Measurements from ENCODE around the gene LINGO4.

LINGO4 gene

GRCh38 chr1:151777317-151777716 lies 27.9 kb downstream of the LINGO4 start:
- Histone ChIP-seq H4K8ac (ENCODE audit: low read depth, low read length) (no peak overlapping the region), H3K79me1 (ENCODE audit: low read depth, low read length) (no peaks in the 10 kb centered on the region), H3K23ac (ENCODE audit: low read depth, low read length, poor library complexity) (no peak overlapping the region), H3K4me2 (ENCODE audit: insufficient read depth, low read length, poor library complexity, severe bottlenecking) (no peak overlapping the region), H3K14ac (ENCODE audit: low read length) (no peak overlapping the region), H2AFZ (ENCODE audit: low read length) (no peak overlapping the region), H3K36me3 (replicated peaks in 1 of 2; ENCODE audit: control insufficient read depth in 2 of 2, insufficient read depth in 2 of 2, low read length in 2 of 2) (peaks cover 17 to 76% of the 10 kb centered on the region in 2 donors), H3K9me3 (replicated peaks in 1 of 2; ENCODE audit: control insufficient read depth in 2 of 2, insufficient read depth in 1 of 2, low read depth in 1 of 2, low read length in 2 of 2) (no peaks in the 10 kb centered on the region), H2BK120ac (ENCODE audit: low read depth, low read length) (no peak overlapping the region), H2BK12ac (ENCODE audit: low read length) (no peak overlapping the region), H3K18ac (ENCODE audit: low read length) (no peak overlapping the region), H3K4me3 (ENCODE audit: low read length in 2 of 2) (no peak overlapping the region), H2BK5ac (ENCODE audit: low read length) (no peak overlapping the region), H4K91ac (ENCODE audit: low read depth, low read length, poor library complexity) (no peak overlapping the region), H2BK15ac (ENCODE audit: low read length) (no peak overlapping the region), H2AK5ac (ENCODE audit: low read depth, low read length) (no peak overlapping the region), H3K27me3 (ENCODE audit: control insufficient read depth in 3 of 3, insufficient read depth in 3 of 3, low read depth in 1 of 3, low read length in 3 of 3) (no peaks in the 10 kb centered on the region), H3K27ac (replicated peaks; ENCODE audit: low read length) (no peak overlapping the region), H3K9ac (ENCODE audit: low read depth, low read length, poor library complexity) (no peak overlapping the region), H3K4ac (ENCODE audit: low read length) (no peak overlapping the region), H3K4me1 (ENCODE audit: control insufficient read depth in 2 of 2, insufficient read depth in 1 of 2, low read depth in 1 of 2, low read length in 2 of 2) (no peaks in the 10 kb centered on the region)
- DNase-seq (ENCODE audit: low spot score) = no peak
- no CpG with 5 or more reads among the region's 4 CpGs for WGBS, 2 donors (ENCODE audit: extremely low coverage in 2 of 2, insufficient read length in 2 of 2, insufficient replicate concordance in 1 of 2)

- no peak overlapping the region for H4K91ac ChIP-seq (ENCODE audit: low read depth, low read length, poor library complexity)
- no peak overlapping the region for H2BK5ac ChIP-seq (ENCODE audit: low read length)
- no peak overlapping the region for H4K8ac ChIP-seq (ENCODE audit: low read depth, low read length)
- H3K27me3 ChIP-seq (ENCODE audit: control insufficient read depth in 3 of 3, insufficient read depth in 3 of 3, low read depth in 1 of 3, low read length in 3 of 3) = no peaks in the 10 kb centered on the region
- no peaks in the 10 kb centered on the region for H3K4me1 ChIP-seq (ENCODE audit: control insufficient read depth in 2 of 2, insufficient read depth in 1 of 2, low read depth in 1 of 2, low read length in 2 of 2)
- no peak for DNase-seq (ENCODE audit: low spot score)
- H3K14ac ChIP-seq (ENCODE audit: low read length) = no peak overlapping the region
- no peak overlapping the region for H3K9ac ChIP-seq (ENCODE audit: low read depth, low read length, poor library complexity)
- no peak overlapping the region for H2BK12ac ChIP-seq (ENCODE audit: low read length)
- H3K18ac ChIP-seq (ENCODE audit: low read length) = no peak overlapping the region
- no peak overlapping the region for H3K27ac ChIP-seq (replicated peaks; ENCODE audit: low read length)
- no peak overlapping the region for H3K4me3 ChIP-seq (ENCODE audit: low read length in 2 of 2)
- no peak overlapping the region for H3K4ac ChIP-seq (ENCODE audit: low read length)
- H2AK5ac ChIP-seq (ENCODE audit: low read depth, low read length) = no peak overlapping the region
- no peaks in the 10 kb centered on the region for H3K9me3 ChIP-seq (replicated peaks in 1 of 2; ENCODE audit: control insufficient read depth in 2 of 2, insufficient read depth in 1 of 2, low read depth in 1 of 2, low read length in 2 of 2)
- H2BK15ac ChIP-seq (ENCODE audit: low read length) = no peak overlapping the region
- no peak overlapping the region for H2AFZ ChIP-seq (ENCODE audit: low read length)
- H3K23ac ChIP-seq (ENCODE audit: low read depth, low read length, poor library complexity) = no peak overlapping the region
- H3K36me3 ChIP-seq (replicated peaks in 1 of 2; ENCODE audit: control insufficient read depth in 2 of 2, insufficient read depth in 2 of 2, low read length in 2 of 2) = peaks cover 17 to 73% of the 10 kb centered on the region in 2 donors
- H3K79me1 ChIP-seq (ENCODE audit: low read depth, low read length) = no peaks in the 10 kb centered on the region
- WGBS, 2 donors (ENCODE audit: extremely low coverage in 2 of 2, insufficient read length in 2 of 2, insufficient replicate concordance in 1 of 2) = no CpG with 5 or more reads among the region's 3 CpGs
- H2BK120ac ChIP-seq (ENCODE audit: low read depth, low read length) = no peak overlapping the region
- H3K4me2 ChIP-seq (ENCODE audit: insufficient read depth, low read length, poor library complexity, severe bottlenecking) = no peak overlapping the region
Measured at GRCh38 chr1:151776665-151777062, 28.6 kb downstream of the LINGO4 start.

- no peak overlapping the region for H3K23ac ChIP-seq (ENCODE audit: low read depth, low read length, poor library complexity)
- no peak overlapping the region for H3K14ac ChIP-seq (ENCODE audit: low read length)
- peaks cover 17 to 68% of the 10 kb centered on the region in 2 donors for H3K36me3 ChIP-seq (replicated peaks in 1 of 2; ENCODE audit: control insufficient read depth in 2 of 2, insufficient read depth in 2 of 2, low read length in 2 of 2)
- no peak overlapping the region for H2BK15ac ChIP-seq (ENCODE audit: low read length)
- no peak overlapping the region for H2BK120ac ChIP-seq (ENCODE audit: low read depth, low read length)
- H4K8ac ChIP-seq (ENCODE audit: low read depth, low read length) = no peak overlapping the region
- no peak overlapping the region for H4K91ac ChIP-seq (ENCODE audit: low read depth, low read length, poor library complexity)
- H3K4ac ChIP-seq (ENCODE audit: low read length) = no peak overlapping the region
- no peak overlapping the region for H3K18ac ChIP-seq (ENCODE audit: low read length)
- no peaks in the 10 kb centered on the region for H3K27me3 ChIP-seq (ENCODE audit: control insufficient read depth in 3 of 3, insufficient read depth in 3 of 3, low read depth in 1 of 3, low read length in 3 of 3)
- no peak overlapping the region for H2BK12ac ChIP-seq (ENCODE audit: low read length)
- no peaks in the 10 kb centered on the region for H3K79me1 ChIP-seq (ENCODE audit: low read depth, low read length)
- no peak overlapping the region for H2BK5ac ChIP-seq (ENCODE audit: low read length)
- H3K4me2 ChIP-seq (ENCODE audit: insufficient read depth, low read length, poor library complexity, severe bottlenecking) = no peak overlapping the region
- no peak overlapping the region for H3K4me3 ChIP-seq (ENCODE audit: low read length in 2 of 2)
- H3K4me1 ChIP-seq (ENCODE audit: control insufficient read depth in 2 of 2, insufficient read depth in 1 of 2, low read depth in 1 of 2, low read length in 2 of 2) = no peaks in the 10 kb centered on the region
- H2AFZ ChIP-seq (ENCODE audit: low read length) = no peak overlapping the region
- no peak overlapping the region for H2AK5ac ChIP-seq (ENCODE audit: low read depth, low read length)
- DNase-seq (ENCODE audit: low spot score) = no peak
- H3K9ac ChIP-seq (ENCODE audit: low read depth, low read length, poor library complexity) = no peak overlapping the region
- no peaks in the 10 kb centered on the region for H3K9me3 ChIP-seq (replicated peaks in 1 of 2; ENCODE audit: control insufficient read depth in 2 of 2, insufficient read depth in 1 of 2, low read depth in 1 of 2, low read length in 2 of 2)
- WGBS, 2 donors (ENCODE audit: extremely low coverage in 2 of 2, insufficient read length in 2 of 2, insufficient replicate concordance in 1 of 2) = no CpG with 5 or more reads among the region's 7 CpGs
- H3K27ac ChIP-seq (replicated peaks; ENCODE audit: low read length) = no peak overlapping the region
Measured at GRCh38 chr1:151775894-151776664, 29.1 kb downstream of the LINGO4 start.

- H4K91ac ChIP-seq (ENCODE audit: low read depth, low read length, poor library complexity) = no peak overlapping the region
- no peaks in the 10 kb centered on the region for H3K79me1 ChIP-seq (ENCODE audit: low read depth, low read length)
- H3K27ac ChIP-seq (replicated peaks; ENCODE audit: low read length) = no peak overlapping the region
- no peak overlapping the region for H2AK5ac ChIP-seq (ENCODE audit: low read depth, low read length)
- no peak for DNase-seq (ENCODE audit: low spot score)
- H2BK5ac ChIP-seq (ENCODE audit: low read length) = no peak overlapping the region
- no peak overlapping the region for H3K14ac ChIP-seq (ENCODE audit: low read length)
- no peak overlapping the region for H3K4ac ChIP-seq (ENCODE audit: low read length)
- WGBS, 2 donors (ENCODE audit: extremely low coverage in 2 of 2, insufficient read length in 2 of 2, insufficient replicate concordance in 1 of 2) = no CpG with 5 or more reads among the region's 3 CpGs
- H4K8ac ChIP-seq (ENCODE audit: low read depth, low read length) = no peak overlapping the region
- H3K4me2 ChIP-seq (ENCODE audit: insufficient read depth, low read length, poor library complexity, severe bottlenecking) = no peak overlapping the region
- no peak overlapping the region for H2BK15ac ChIP-seq (ENCODE audit: low read length)
- no peaks in the 10 kb centered on the region for H3K4me1 ChIP-seq (ENCODE audit: control insufficient read depth in 2 of 2, insufficient read depth in 1 of 2, low read depth in 1 of 2, low read length in 2 of 2)
- H2BK12ac ChIP-seq (ENCODE audit: low read length) = no peak overlapping the region
- H3K9me3 ChIP-seq (replicated peaks in 1 of 2; ENCODE audit: control insufficient read depth in 2 of 2, insufficient read depth in 1 of 2, low read depth in 1 of 2, low read length in 2 of 2) = no peaks in the 10 kb centered on the region
- no peak overlapping the region for H3K23ac ChIP-seq (ENCODE audit: low read depth, low read length, poor library complexity)
- H3K18ac ChIP-seq (ENCODE audit: low read length) = no peak overlapping the region
- H3K4me3 ChIP-seq (ENCODE audit: low read length in 2 of 2) = no peak overlapping the region
- H2AFZ ChIP-seq (ENCODE audit: low read length) = no peak overlapping the region
- H3K27me3 ChIP-seq (ENCODE audit: control insufficient read depth in 3 of 3, insufficient read depth in 3 of 3, low read depth in 1 of 3, low read length in 3 of 3) = no peaks in the 10 kb centered on the region
- no peak overlapping the region for H3K9ac ChIP-seq (ENCODE audit: low read depth, low read length, poor library complexity)
- H2BK120ac ChIP-seq (ENCODE audit: low read depth, low read length) = no peak overlapping the region
- peaks cover 17 to 61% of the 10 kb centered on the region in 2 donors for H3K36me3 ChIP-seq (replicated peaks in 1 of 2; ENCODE audit: control insufficient read depth in 2 of 2, insufficient read depth in 2 of 2, low read length in 2 of 2)
Measured at GRCh38 chr1:151774256-151774922, 30.8 kb downstream of the LINGO4 start.

Data from neuronal stem cell (in vitro differentiated cells).